A549 (cell line): ENCODE data around the gene ZNF397.

Experiments
- CHD2 ChIP-seq: fragments of 150-350 bp; IDR thresholded peaks from 2 replicates; pipeline ENCODE4 v1.6.1; 2014; ENCODE audit warnings: low read length; ENCODE audit not compliant: partially characterized antibody
- CTCF ChIP-seq: fragments of >200 bp; sonication (Bioruptor Twin); formaldehyde crosslinking; IDR thresholded peaks from 3 replicates; pipeline ENCODE4 v1.5.1; 2016
- MAZ ChIP-seq: fragments of 150-350 bp; IDR thresholded peaks from 2 replicates; pipeline ENCODE4 v1.6.1; 2014; ENCODE audit warnings: antibody characterized with exemption, low read depth, low read length, borderline replicate concordance
- POLR2A ChIP-seq: IDR thresholded peaks from 2 replicates; pipeline ENCODE4 v1.6.1; 2012; ENCODE audit warnings: mild to moderate bottlenecking, low read length
- RAD21 ChIP-seq, 2 experiments: fragments of >200 bp in 1 of 2; sonication (Bioruptor Twin) in 1 of 2; formaldehyde crosslinking in 1 of 2; IDR thresholded peaks in 1 of 2; conservative IDR thresholded peaks in 1 of 2; 2 replicates in 1 of 2; 3 replicates in 1 of 2; pipeline ENCODE4 v1.6.1; 2012 to 2018; ENCODE audit warnings: inconsistent platforms in 1 of 2
- RFX5 ChIP-seq: fragments of 450-650 bp; IDR thresholded peaks from 2 replicates; pipeline ENCODE4 v1.7.1; 2014; ENCODE audit warnings: antibody characterized with exemption, mild to moderate bottlenecking, moderate library complexity
- ZC3H11A ChIP-seq: fragments of 450-650 bp; IDR thresholded peaks from 2 replicates; pipeline ENCODE4 v1.6.1; 2014; ENCODE audit warnings: antibody characterized with exemption, mild to moderate bottlenecking
- TF ChIP-seq, protein P1 (sequence below): fragments of 450-650 bp; IDR thresholded peaks from 2 replicates; pipeline ENCODE4 v1.6.1; 2014; ENCODE audit warnings: antibody characterized with exemption
- TF ChIP-seq, protein P2 (sequence below): fragments of 200-600 bp; sonication (generic); IDR thresholded peaks from 2 replicates; pipeline ENCODE4 v1.6.1; 2016; ENCODE audit warnings: antibody characterized with exemption, mild to moderate bottlenecking, moderate library complexity

DNA sequence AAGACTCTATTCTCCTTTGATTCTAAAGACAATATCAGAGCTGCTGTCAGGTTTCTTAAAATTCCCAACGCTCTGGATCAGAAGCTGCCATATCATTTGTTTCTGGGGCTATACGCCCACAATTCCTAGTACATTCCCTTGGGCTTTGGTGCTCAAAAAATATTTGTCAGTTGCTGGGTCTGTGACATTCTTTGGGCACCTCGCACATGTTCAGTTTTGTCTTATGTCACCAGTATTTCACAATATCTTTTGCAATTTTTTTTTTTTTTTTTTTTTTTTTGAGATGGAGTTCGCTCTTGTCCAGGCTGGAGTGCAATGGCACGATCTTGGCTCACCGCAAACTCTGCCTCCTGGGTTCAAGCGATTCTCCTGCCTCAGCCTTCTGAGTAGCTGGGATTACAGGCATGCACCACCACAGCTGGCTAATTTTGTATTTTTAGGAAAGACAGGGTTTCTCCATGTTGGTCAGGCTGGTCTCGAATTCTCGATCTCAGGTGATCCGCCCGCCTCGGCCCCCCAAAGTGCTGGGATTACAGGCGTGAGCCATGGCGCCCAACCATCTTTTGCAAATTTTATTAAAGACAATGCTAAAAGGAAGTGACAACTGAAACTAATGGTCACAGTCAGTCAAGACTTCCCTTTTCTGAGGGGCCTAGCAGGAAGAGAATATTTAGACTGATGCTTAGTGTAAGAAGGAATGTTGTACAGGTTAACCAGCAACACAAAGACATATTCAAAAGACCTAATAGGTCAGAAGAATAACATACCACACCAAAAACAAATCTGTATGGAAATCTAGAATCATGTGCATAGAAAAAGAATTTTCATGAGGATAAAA is 6.8 kb downstream of the ZNF397 start:
- TF ChIP-seq CTCF (no peak), RAD21 (conservative IDR thresholded peaks at IDR 0.05 in 1 of 2, IDR thresholded peaks at IDR 0.05 in 1 of 2) (no peak), POLR2A (no peak), MAZ (no peak), CHD2 (no peak), RFX5 (no peak), ZC3H11A (no peak)
- TF ChIP-seq, protein P1, sequence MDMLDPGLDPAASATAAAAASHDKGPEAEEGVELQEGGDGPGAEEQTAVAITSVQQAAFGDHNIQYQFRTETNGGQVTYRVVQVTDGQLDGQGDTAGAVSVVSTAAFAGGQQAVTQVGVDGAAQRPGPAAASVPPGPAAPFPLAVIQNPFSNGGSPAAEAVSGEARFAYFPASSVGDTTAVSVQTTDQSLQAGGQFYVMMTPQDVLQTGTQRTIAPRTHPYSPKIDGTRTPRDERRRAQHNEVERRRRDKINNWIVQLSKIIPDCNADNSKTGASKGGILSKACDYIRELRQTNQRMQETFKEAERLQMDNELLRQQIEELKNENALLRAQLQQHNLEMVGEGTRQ, result no peak
- TF ChIP-seq, protein P2, sequence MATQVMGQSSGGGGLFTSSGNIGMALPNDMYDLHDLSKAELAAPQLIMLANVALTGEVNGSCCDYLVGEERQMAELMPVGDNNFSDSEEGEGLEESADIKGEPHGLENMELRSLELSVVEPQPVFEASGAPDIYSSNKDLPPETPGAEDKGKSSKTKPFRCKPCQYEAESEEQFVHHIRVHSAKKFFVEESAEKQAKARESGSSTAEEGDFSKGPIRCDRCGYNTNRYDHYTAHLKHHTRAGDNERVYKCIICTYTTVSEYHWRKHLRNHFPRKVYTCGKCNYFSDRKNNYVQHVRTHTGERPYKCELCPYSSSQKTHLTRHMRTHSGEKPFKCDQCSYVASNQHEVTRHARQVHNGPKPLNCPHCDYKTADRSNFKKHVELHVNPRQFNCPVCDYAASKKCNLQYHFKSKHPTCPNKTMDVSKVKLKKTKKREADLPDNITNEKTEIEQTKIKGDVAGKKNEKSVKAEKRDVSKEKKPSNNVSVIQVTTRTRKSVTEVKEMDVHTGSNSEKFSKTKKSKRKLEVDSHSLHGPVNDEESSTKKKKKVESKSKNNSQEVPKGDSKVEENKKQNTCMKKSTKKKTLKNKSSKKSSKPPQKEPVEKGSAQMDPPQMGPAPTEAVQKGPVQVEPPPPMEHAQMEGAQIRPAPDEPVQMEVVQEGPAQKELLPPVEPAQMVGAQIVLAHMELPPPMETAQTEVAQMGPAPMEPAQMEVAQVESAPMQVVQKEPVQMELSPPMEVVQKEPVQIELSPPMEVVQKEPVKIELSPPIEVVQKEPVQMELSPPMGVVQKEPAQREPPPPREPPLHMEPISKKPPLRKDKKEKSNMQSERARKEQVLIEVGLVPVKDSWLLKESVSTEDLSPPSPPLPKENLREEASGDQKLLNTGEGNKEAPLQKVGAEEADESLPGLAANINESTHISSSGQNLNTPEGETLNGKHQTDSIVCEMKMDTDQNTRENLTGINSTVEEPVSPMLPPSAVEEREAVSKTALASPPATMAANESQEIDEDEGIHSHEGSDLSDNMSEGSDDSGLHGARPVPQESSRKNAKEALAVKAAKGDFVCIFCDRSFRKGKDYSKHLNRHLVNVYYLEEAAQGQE, result no peak
